H1 (cell line): ENCODE measurements around the gene ILKAP. TPM values are rescaled to one million over a fixed set of nuclear protein-coding genes. Genes with fewer than 3 reads are reported as not detected.

Experiments used
- CTCF ChIA-PET: fragments of 300-600 bp; sonication (Branson Sonifier 250); formaldehyde crosslinking; loops from one replicate; lab custom pipeline; 2021; ENCODE audit not compliant: partially characterized antibody; lab: Charles Lee
- POLR2A ChIA-PET: fragments of 300-600 bp; sonication (Branson Sonifier 250); formaldehyde crosslinking; loops from one replicate; lab custom pipeline; 2021; ENCODE audit warnings: inconsistent platforms; ENCODE audit not compliant: partially characterized antibody; lab: Charles Lee
- DNase-seq, 2 experiments: peaks; one replicate each; pipeline versions ENCODE4 v3.0.0 to v3.0.0-alpha.2; 2010 to 2022; ENCODE audit warnings: low spot score in 2 of 2, low read depth in 1 of 2, mixed read lengths in 1 of 2
- FAIRE-seq: peaks from 2 replicates; lab custom pipeline; 2011; peaks lifted over from hg19 to GRCh38; lab: Jason Lieb, UNC
- H2AFZ ChIP-seq: 2 replicates; pipeline ENCODE4 v1.8.1; 2012; ENCODE audit warnings: low read length, inconsistent platforms
- H2AK5ac ChIP-seq: 2 replicates; pipeline ENCODE4 v1.6.1; 2013; ENCODE audit warnings: low read depth, low read length
- H2BK120ac ChIP-seq: replicated peaks from 2 replicates; pipeline ENCODE3; 2013; ENCODE audit warnings: low read depth, low read length, inconsistent platforms
- H2BK12ac ChIP-seq: 2 replicates; pipeline ENCODE4 v1.6.1; 2013; ENCODE audit warnings: low read depth, low read length
- H2BK15ac ChIP-seq: 2 replicates; pipeline ENCODE4 v1.6.1; 2013; ENCODE audit warnings: low read length
- H2BK20ac ChIP-seq: 2 replicates; pipeline ENCODE4 v1.6.1; 2013; ENCODE audit warnings: low read length
- H2BK5ac ChIP-seq: 2 replicates; pipeline ENCODE4 v1.6.1; 2013; ENCODE audit warnings: low read depth, low read length
- H3K14ac ChIP-seq: 2 replicates; pipeline ENCODE4 v1.6.1; 2013; ENCODE audit warnings: inconsistent platforms; ENCODE audit not compliant: insufficient read length
- H3K18ac ChIP-seq: 2 replicates; pipeline ENCODE4 v1.6.1; 2013; ENCODE audit warnings: low read length; ENCODE audit errors: extremely low read depth
- H3K23ac ChIP-seq: 2 replicates; pipeline ENCODE4 v1.6.1; 2013; ENCODE audit warnings: inconsistent platforms; ENCODE audit not compliant: insufficient read length
- H3K23me2 ChIP-seq: 2 replicates; pipeline ENCODE4 v1.6.1; 2013; ENCODE audit warnings: low read depth, low read length
- H3K27ac ChIP-seq: 2 replicates; pipeline ENCODE4 v1.6.1; 2011; ENCODE audit warnings: low read depth, low read length, inconsistent platforms
- H3K27me3 ChIP-seq, 4 experiments: replicated peaks in 1 of 4; 1 replicate in 1 of 4; 2 replicates in 3 of 4; pipeline versions ENCODE4 v1.6.1 to v1.8.1; 2011 to 2013; ENCODE audit warnings: low read length in 3 of 4, mild to moderate bottlenecking in 3 of 4, inconsistent platforms in 2 of 4, mixed read lengths in 2 of 4, moderate library complexity in 1 of 4; ENCODE audit not compliant: control insufficient read depth in 3 of 4, insufficient read depth in 3 of 4; ENCODE audit errors: extremely low read depth in 1 of 4
- H3K36me3 ChIP-seq, 4 experiments: 2 replicates each; pipeline versions ENCODE4 v1.6.1 to v1.8.1; 2011 to 2013; ENCODE audit warnings: mild to moderate bottlenecking in 4 of 4, low read length in 3 of 4, moderate library complexity in 2 of 4, control low read depth in 1 of 4, inconsistent platforms in 1 of 4; ENCODE audit not compliant: insufficient read depth in 4 of 4, control insufficient read depth in 2 of 4
- H3K4ac ChIP-seq: replicated peaks from 2 replicates; pipeline ENCODE3; 2013; ENCODE audit warnings: low read length, low read depth, mixed read lengths, inconsistent platforms; ENCODE audit not compliant: insufficient read length
- H3K4me1 ChIP-seq, 4 experiments: replicated peaks in 1 of 4; 1 replicate in 1 of 4; 2 replicates in 3 of 4; pipeline versions ENCODE4 v1.6.1 to v1.8.1; 2011 to 2013; ENCODE audit warnings: low read length in 3 of 4, inconsistent platforms in 2 of 4, mixed read lengths in 1 of 4; ENCODE audit not compliant: insufficient read depth in 4 of 4, control insufficient read depth in 3 of 4
- H3K4me2 ChIP-seq, 2 experiments: 2 replicates each; pipeline versions ENCODE4 v1.6.1 to v1.8.1; 2011 to 2013; ENCODE audit warnings: low read depth in 2 of 2, low read length in 2 of 2, control low read depth in 1 of 2, inconsistent platforms in 1 of 2, mild to moderate bottlenecking in 1 of 2; ENCODE audit not compliant: insufficient read depth in 1 of 2
- H3K4me3 ChIP-seq, 4 experiments: fragments of 200-600, 300-600 bp in 1 of 4; sonication (generic), shearing (Covaris generic), sonication (Bioruptor Twin) in 1 of 4; 2 replicates each; pipeline versions ENCODE4 v1.5.1 to v1.8.1; 2011 to 2016; ENCODE audit warnings: low read length in 4 of 4, low read depth in 3 of 4, control low read depth in 2 of 4, inconsistent platforms in 2 of 4, mild to moderate bottlenecking in 2 of 4, mixed read lengths in 1 of 4, moderate library complexity in 1 of 4; ENCODE audit not compliant: insufficient read depth in 2 of 4; ENCODE audit errors: extremely low read depth in 1 of 4
- H3K56ac ChIP-seq: replicated peaks from 2 replicates; pipeline ENCODE3; 2013; ENCODE audit warnings: low read depth, mild to moderate bottlenecking, mixed read lengths, low read length, inconsistent platforms; ENCODE audit not compliant: insufficient read length
- H3K79me1 ChIP-seq: 2 replicates; pipeline ENCODE4 v1.6.1; 2013; ENCODE audit warnings: low read depth, low read length, control low read depth
- H3K79me2 ChIP-seq, 2 experiments: 2 replicates each; pipeline versions ENCODE4 v1.6.1 to v1.8.1; 2012 to 2013; ENCODE audit warnings: low read length in 2 of 2, mild to moderate bottlenecking in 2 of 2, inconsistent platforms in 1 of 2; ENCODE audit not compliant: insufficient read depth in 2 of 2, control insufficient read depth in 1 of 2
- H3K9ac ChIP-seq, 4 experiments: replicated peaks in 1 of 4; 1 replicate in 1 of 4; 2 replicates in 3 of 4; pipeline versions ENCODE4 v1.6.1 to v1.8.1; 2011 to 2013; ENCODE audit warnings: low read depth in 3 of 4, low read length in 3 of 4, control low read depth in 2 of 4, mild to moderate bottlenecking in 2 of 4, moderate library complexity in 2 of 4, inconsistent platforms in 1 of 4; ENCODE audit errors: extremely low read depth in 1 of 4
- H3K9me3 ChIP-seq, 2 experiments: 2 replicates each; pipeline versions ENCODE4 v1.6.1 to v1.8.1; 2012 to 2013; ENCODE audit warnings: mild to moderate bottlenecking in 2 of 2, moderate library complexity in 2 of 2, control low read depth in 1 of 2, inconsistent platforms in 1 of 2, low read depth in 1 of 2, low read length in 1 of 2, mixed read lengths in 1 of 2; ENCODE audit not compliant: insufficient read depth in 2 of 2
- H4K20me1 ChIP-seq, 2 experiments: replicated peaks in 1 of 2; 2 replicates each; pipeline versions ENCODE3 to v1.8.1; 2011 to 2013; ENCODE audit warnings: inconsistent platforms in 2 of 2, low read length in 2 of 2, mild to moderate bottlenecking in 1 of 2; ENCODE audit not compliant: insufficient read depth in 2 of 2, control insufficient read depth in 1 of 2
- H4K5ac ChIP-seq: 2 replicates; pipeline ENCODE4 v1.6.1; 2013; ENCODE audit warnings: low read length, low read depth, mixed read lengths, inconsistent platforms; ENCODE audit not compliant: insufficient read length
- H4K8ac ChIP-seq: 2 replicates; pipeline ENCODE4 v1.8.0; 2013; ENCODE audit warnings: mild to moderate bottlenecking, moderate library complexity, low read length, inconsistent platforms; ENCODE audit not compliant: insufficient read depth; ENCODE audit errors: extremely low read depth
- H4K91ac ChIP-seq: replicated peaks from 2 replicates; pipeline ENCODE3; 2013; ENCODE audit warnings: low read length, mixed read lengths, inconsistent platforms; ENCODE audit not compliant: insufficient read length
- ASH2L ChIP-seq: fragments of 200-600, 300-600 bp; sonication (generic); IDR thresholded peaks from one replicate; pipeline ENCODE4 v1.7.1; 2017; ENCODE audit warnings: low read length
- BCL11A ChIP-seq, 2 experiments: IDR thresholded peaks; one replicate each; pipeline ENCODE4 v1.6.1; 2011; ENCODE audit warnings: low read depth in 2 of 2, low read length in 2 of 2, mild to moderate bottlenecking in 2 of 2
- JUND ChIP-seq: IDR thresholded peaks from 2 replicates; pipeline ENCODE4 v1.6.1; 2011; ENCODE audit warnings: mild to moderate bottlenecking, improper control_type of control experiment, low read length
- NRF1 ChIP-seq: IDR thresholded peaks from 2 replicates; pipeline ENCODE4 v1.6.1; 2011; ENCODE audit warnings: mild to moderate bottlenecking, low read depth, low read length, improper control_type of control experiment
- SP1 ChIP-seq: IDR thresholded peaks from 2 replicates; pipeline ENCODE4 v1.6.1; 2011; ENCODE audit warnings: low read depth, low read length
- SP2 ChIP-seq: IDR thresholded peaks from 2 replicates; pipeline ENCODE4 v1.6.1; 2012; ENCODE audit warnings: mild to moderate bottlenecking, low read length, inconsistent platforms
- TAF1 ChIP-seq: IDR thresholded peaks from 2 replicates; pipeline ENCODE4 v1.6.1; 2011; ENCODE audit warnings: mild to moderate bottlenecking, low read depth, low read length
- YY1 ChIP-seq: IDR thresholded peaks from 2 replicates; pipeline ENCODE4 v1.6.1; 2011; ENCODE audit warnings: low read depth, mild to moderate bottlenecking, low read length
- WGBS, 2 experiments: shearing (Covaris generic) in 1 of 2; methylation state at CpG; one replicate each; pipeline versions ENCODE4 v1.1.6 to v1.1.7; 2013 to 2015; ENCODE audit warnings: low lambda C conversion rate in 2 of 2, mixed read lengths in 2 of 2, inconsistent platforms in 1 of 2, low coverage in 1 of 2, missing lambda C conversion rate in 1 of 2; ENCODE audit not compliant: insufficient replicate concordance in 2 of 2, insufficient coverage in 1 of 2, insufficient read length in 1 of 2; ENCODE audit errors: extremely low coverage in 1 of 2, missing lambda C conversion rate in 1 of 2; 5-methylcytosine and 5-hydroxymethylcytosine counted together
- polyA plus RNA-seq, 7 experiments: library from polyadenylated mRNA; depleted of rRNA in 3 of 7; stranded (reverse) in 5 of 7; unstranded in 2 of 7; fragments of >200 nt in 5 of 7; fragments of 200-250 nt in 2 of 7; gene quantifications; 1 replicate in 5 of 7; 2 replicates in 1 of 7; 4 replicates in 1 of 7; pipeline versions ENCODE4 v1.2.1 to v1.2.3, GENCODE V29; 2011 to 2013; ENCODE audit warnings: missing spikeins in 2 of 7, mixed read lengths in 2 of 7
- total RNA-seq: library from RNA; stranded (reverse); fragmentation: NEBNext Ultra II Directional; extraction: Animal tissue kit (Norgen Biotek cat#: 25700); gene quantifications from 2 replicates; pipeline ENCODE4 v1.2.1, GENCODE V29; 2021

Gene ILKAP
- total and polyA plus RNA-seq, 2 of the 8 experiments (the other 6 are each of a cell fraction or from before 2014, with no cell fraction given): 23.5 to 33.8 TPM

DNA sequence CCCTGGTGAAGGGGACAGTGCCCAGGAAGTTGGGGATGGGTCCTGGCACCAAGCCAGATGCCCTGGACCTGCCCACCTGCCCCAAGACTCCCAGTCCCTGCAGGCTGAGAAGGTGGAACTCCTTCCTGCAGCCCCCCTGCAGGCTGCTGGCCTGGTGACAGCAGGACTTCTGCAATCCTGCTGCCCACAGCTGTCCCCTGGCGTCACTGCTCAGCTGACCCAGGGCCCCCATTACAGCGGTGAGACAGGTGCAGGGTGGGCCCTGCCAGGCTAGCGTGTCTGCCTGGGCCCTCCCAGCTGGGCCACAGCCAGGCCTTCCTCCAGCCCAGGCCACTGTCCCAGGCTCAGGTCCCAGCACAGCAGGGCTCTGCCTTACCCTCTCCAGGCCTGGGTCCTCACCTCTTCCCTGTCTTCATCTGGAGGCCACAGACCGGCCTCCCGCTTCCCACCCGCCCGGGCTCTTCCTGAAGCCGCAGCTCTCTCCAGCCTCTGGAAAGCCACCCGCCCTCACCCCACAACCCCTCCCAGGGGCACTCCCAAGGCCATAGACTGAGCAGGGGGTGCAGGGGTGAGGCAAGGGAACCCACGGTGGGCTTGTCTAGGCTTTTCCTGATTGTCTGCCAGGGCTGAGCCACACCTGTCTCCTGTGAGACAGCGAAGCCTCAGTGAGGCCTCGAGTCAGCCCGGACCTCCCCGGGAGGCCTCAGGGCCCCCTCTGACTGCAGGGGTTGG lies 53.5 kb downstream of the ILKAP start:
- Histone ChIP-seq H3K9me3 (no peaks in the 10 kb centered on the region), H3K79me1 (no peaks in the 10 kb centered on the region), H4K8ac (peak overlapping the region; percentile 25; the same call in 1 of the 2 replicates), H2BK15ac (no peak overlapping the region), H3K4ac (no peak overlapping the region), H3K4me2 (no peak overlapping the region), H3K14ac (no peak overlapping the region), H3K36me3 (no peaks in the 10 kb centered on the region; a peak in 1 of 8 replicates), H3K4me1 (peaks cover 0 to 9% (median 5%) of the 10 kb centered on the region in 4 experiments; a peak in 6 of 7 replicates), H3K27me3 (peaks cover 0 to 2% (median under 1%) of the 10 kb centered on the region in 4 experiments; a peak in 1 of 7 replicates), H4K20me1 (no peaks in the 10 kb centered on the region), H2BK12ac (peak overlapping the region; percentile 17; the same call in 1 of the 2 replicates), H3K23ac (no peak overlapping the region), H4K5ac (no peak overlapping the region), H3K79me2 (no peaks in the 10 kb centered on the region), H2AFZ (no peak overlapping the region), H3K27ac (no peak overlapping the region), H2BK120ac (no peak overlapping the region), H3K9ac (no peak overlapping the region), H4K91ac (no peak overlapping the region), H2AK5ac (no peak overlapping the region), H3K56ac (no peak overlapping the region), H3K4me3 (no peak overlapping the region), H3K23me2 (no peaks in the 10 kb centered on the region), H2BK20ac (no peak overlapping the region), H3K18ac (no peak overlapping the region), H2BK5ac (no peak overlapping the region)
- no peak for DNase-seq
- WGBS, 2 experiments: 96% methylated on average over 13 of the region's 14 CpGs; no CpG with 5 or more reads in 1 of the 2 experiments
- FAIRE-seq: no peak
- ChIA-PET CTCF (interaction anchor here (1.8 to 2.8 kb wide), 2 partner anchors 10 to 49 kb away, joined by 5 to 19 read pairs; partner anchors contain the start of gene KLHL30), POLR2A (no interaction called here)
- TF ChIP-seq TAF1 (no peak), BCL11A (IDR thresholded peaks at IDR 0.05; ENCODE audit: low read depth in 2 of 2, low read length in 2 of 2) (no peak), YY1 (no peak), ASH2L (no peak), SP2 (no peak), JUND (no peak), SP1 (no peak), NRF1 (no peak)
